ENCODE measurements around the gene CHD1.

The CHD1 gene

GRCh38 chr5:98880598-98880997 is 48.2 kb downstream of the CHD1 start:
- FAIRE-seq (no peak), DNase-seq (ENCODE audit: insufficient read length) (no peak)
- TF ChIP-seq POLR2AphosphoS5 (IDR thresholded peaks at IDR 0.05; ENCODE audit: low read depth, low read length) = no peak
- TF ChIP-seq TAF1 (IDR thresholded peaks at IDR 0.05; ENCODE audit: borderline replicate concordance, low read depth, low read length) = no peak
- TF ChIP-seq POLR2A (IDR thresholded peaks at IDR 0.05; ENCODE audit: low read depth, low read length) = no peak

GRCh38 chr5:98880151-98880550 is 48.7 kb downstream of the CHD1 start:
- FAIRE-seq (no peak), DNase-seq (ENCODE audit: insufficient read length) (no peak)
- no peak for TF ChIP-seq POLR2AphosphoS5 (IDR thresholded peaks at IDR 0.05; ENCODE audit: low read depth, low read length)
- no peak for TF ChIP-seq POLR2A (IDR thresholded peaks at IDR 0.05; ENCODE audit: low read depth, low read length)
- no peak for TF ChIP-seq TAF1 (IDR thresholded peaks at IDR 0.05; ENCODE audit: borderline replicate concordance, low read depth, low read length)

- no peak for TF ChIP-seq TAF1 (IDR thresholded peaks at IDR 0.05; ENCODE audit: borderline replicate concordance, low read depth, low read length)
- no peak for TF ChIP-seq POLR2A (IDR thresholded peaks at IDR 0.05; ENCODE audit: low read depth, low read length)
- TF ChIP-seq POLR2AphosphoS5 (IDR thresholded peaks at IDR 0.05; ENCODE audit: low read depth, low read length) = no peak
- FAIRE-seq (no peak), DNase-seq (ENCODE audit: insufficient read length) (no peak)
Observed at GRCh38 chr5:98877600-98877999, 51.2 kb downstream of the CHD1 start.

GRCh38 chr5:98872674-98873073 is 56.1 kb downstream of the CHD1 start:
- FAIRE-seq (no peak), DNase-seq (ENCODE audit: insufficient read length) (no peak)
- TF ChIP-seq TAF1 (IDR thresholded peaks at IDR 0.05; ENCODE audit: borderline replicate concordance, low read depth, low read length) (no peak), POLR2A (IDR thresholded peaks at IDR 0.05; ENCODE audit: low read depth, low read length) (no peak), POLR2AphosphoS5 (IDR thresholded peaks at IDR 0.05; ENCODE audit: low read depth, low read length) (no peak)

- no peak for DNase-seq (ENCODE audit: insufficient read length)
- TF ChIP-seq POLR2A (IDR thresholded peaks at IDR 0.05; ENCODE audit: low read depth, low read length) = no peak
- TF ChIP-seq TAF1 (IDR thresholded peaks at IDR 0.05; ENCODE audit: borderline replicate concordance, low read depth, low read length) = no peak
- no peak for TF ChIP-seq POLR2AphosphoS5 (IDR thresholded peaks at IDR 0.05; ENCODE audit: low read depth, low read length)
- FAIRE-seq = no peak
Observed at GRCh38 chr5:98865690-98866089, 63.1 kb downstream of the CHD1 start.

GRCh38 chr5:98847054-98847453 is 81.8 kb downstream of the CHD1 start:
- no peak for FAIRE-seq
- no peak for DNase-seq (ENCODE audit: insufficient read length)
- TF ChIP-seq POLR2A (IDR thresholded peaks at IDR 0.05; ENCODE audit: low read depth, low read length) (no peak), TAF1 (IDR thresholded peaks at IDR 0.05; ENCODE audit: borderline replicate concordance, low read depth, low read length) (no peak), POLR2AphosphoS5 (IDR thresholded peaks at IDR 0.05; ENCODE audit: low read depth, low read length) (no peak)

- FAIRE-seq (no peak), DNase-seq (ENCODE audit: insufficient read length) (no peak)
- no peak for TF ChIP-seq TAF1 (IDR thresholded peaks at IDR 0.05; ENCODE audit: borderline replicate concordance, low read depth, low read length)
- TF ChIP-seq POLR2A (IDR thresholded peaks at IDR 0.05; ENCODE audit: low read depth, low read length) = no peak
- no peak for TF ChIP-seq POLR2AphosphoS5 (IDR thresholded peaks at IDR 0.05; ENCODE audit: low read depth, low read length)
Observed at GRCh38 chr5:98846520-98846919, 82.3 kb downstream of the CHD1 start.

- FAIRE-seq = no peak
- no peak for TF ChIP-seq POLR2A (IDR thresholded peaks at IDR 0.05; ENCODE audit: low read depth, low read length)
- no peak for TF ChIP-seq TAF1 (IDR thresholded peaks at IDR 0.05; ENCODE audit: borderline replicate concordance, low read depth, low read length)
- DNase-seq (ENCODE audit: insufficient read length) = no peak
Observed at GRCh38 chr5:98845878-98846277, 82.9 kb downstream of the CHD1 start.

- TF ChIP-seq POLR2AphosphoS5 (IDR thresholded peaks at IDR 0.05; ENCODE audit: low read depth, low read length) (no peak), TAF1 (IDR thresholded peaks at IDR 0.05; ENCODE audit: borderline replicate concordance, low read depth, low read length) (no peak), POLR2A (IDR thresholded peaks at IDR 0.05; ENCODE audit: low read depth, low read length) (no peak)
- FAIRE-seq = no peak
- DNase-seq (ENCODE audit: insufficient read length) = no peak
Observed at GRCh38 chr5:98844865-98845264, 83.9 kb downstream of the CHD1 start.

GRCh38 chr5:98843481-98843880 is 85.3 kb downstream of the CHD1 start:
- FAIRE-seq (no peak), DNase-seq (ENCODE audit: insufficient read length) (no peak)
- TF ChIP-seq POLR2AphosphoS5 (IDR thresholded peaks at IDR 0.05; ENCODE audit: low read depth, low read length) = no peak
- TF ChIP-seq POLR2A (IDR thresholded peaks at IDR 0.05; ENCODE audit: low read depth, low read length) = no peak
- TF ChIP-seq TAF1 (IDR thresholded peaks at IDR 0.05; ENCODE audit: borderline replicate concordance, low read depth, low read length) = no peak

- FAIRE-seq (no peak), DNase-seq (ENCODE audit: insufficient read length) (no peak)
- no peak for TF ChIP-seq POLR2AphosphoS5 (IDR thresholded peaks at IDR 0.05; ENCODE audit: low read depth, low read length)
- TF ChIP-seq POLR2A (IDR thresholded peaks at IDR 0.05; ENCODE audit: low read depth, low read length) = no peak
- no peak for TF ChIP-seq TAF1 (IDR thresholded peaks at IDR 0.05; ENCODE audit: borderline replicate concordance, low read depth, low read length)
Observed at GRCh38 chr5:98840946-98841345, 87.9 kb downstream of the CHD1 start.

GRCh38 chr5:98839469-98840383 is 89.1 kb downstream of the CHD1 start:
- no peak for DNase-seq (ENCODE audit: insufficient read length)
- TF ChIP-seq POLR2A (IDR thresholded peaks at IDR 0.05; ENCODE audit: low read depth, low read length) (no peak), TAF1 (IDR thresholded peaks at IDR 0.05; ENCODE audit: borderline replicate concordance, low read depth, low read length) (no peak), POLR2AphosphoS5 (IDR thresholded peaks at IDR 0.05; ENCODE audit: low read depth, low read length) (no peak)
- no peak for FAIRE-seq
